Transverse colon (tissue), 4 donors: ENCODE measurements around the gene AGK. TPM values are rescaled to one million over a fixed set of nuclear protein-coding genes. Genes with fewer than 3 reads are reported as not detected.

Experiments
- DNase-seq: peaks from one replicate; pipeline ENCODE4 v3.0.0-alpha.2; 2019
- H3K27ac ChIP-seq, 4 donors: fragments of 200-600 bp; sonication (generic); 2 replicates each; pipeline ENCODE4 v1.5.1; 2016 to 2018; ENCODE audit warnings: inconsistent platforms in 4 of 4
- H3K27me3 ChIP-seq: fragments of 200-600 bp; sonication (generic); 2 replicates; pipeline ENCODE4 v1.5.1; 2017; ENCODE audit warnings: inconsistent platforms
- H3K36me3 ChIP-seq, 4 donors: fragments of 200-600 bp; sonication (generic); 2 replicates each; pipeline ENCODE4 v1.5.1; 2017 to 2019; ENCODE audit warnings: inconsistent platforms in 4 of 4
- H3K4me1 ChIP-seq, 4 donors: fragments of 200-600 bp; sonication (generic); 2 replicates each; pipeline ENCODE4 v1.5.1; 2017 to 2020; ENCODE audit warnings: inconsistent platforms in 4 of 4
- H3K4me3 ChIP-seq, 4 donors: fragments of 200-600 bp; sonication (generic); 1 replicate in 1 of 4; 2 replicates in 3 of 4; pipeline versions ENCODE4 v1.5.1 to v1.6.1; 2017 to 2019; ENCODE audit warnings: inconsistent platforms in 4 of 4
- H3K9me3 ChIP-seq, 2 donors: fragments of 200-600 bp; sonication (generic); 2 replicates each; pipeline ENCODE4 v1.5.1; 2017 to 2019; ENCODE audit warnings: inconsistent platforms in 2 of 2
- EP300 ChIP-seq: sonication (generic); formaldehyde crosslinking; IDR thresholded peaks from one replicate; pipeline ENCODE4 v1.6.1; 2017; ENCODE audit warnings: antibody characterized with exemption, low read depth
- POLR2A ChIP-seq: fragments of 450-650 bp; IDR thresholded peaks from one replicate; pipeline ENCODE4 v1.6.1; 2016; ENCODE audit warnings: antibody characterized with exemption, mild to moderate bottlenecking, moderate library complexity
- POLR2AphosphoS5 ChIP-seq, 3 donors: sonication (generic); formaldehyde crosslinking; IDR thresholded peaks; one replicate each; pipeline ENCODE4 v1.6.1; 2016; ENCODE audit warnings: antibody characterized with exemption in 3 of 3
- WGBS, 2 donors: methylation state at CpG; one replicate each; pipeline ENCODE4 v1.1.5; 2018; ENCODE audit warnings: low coverage in 1 of 2; 5-methylcytosine and 5-hydroxymethylcytosine counted together
- in situ Hi-C, 4 donors: fragments of 200-750 bp; cut with MboI; loops; one replicate each; pipeline versions ENCODE4 v1.15.0 to v1.15.1; 2017; ENCODE audit warnings: low sequenced_read_pairs in 3 of 4, low pct_ligation_motif_present in 1 of 4, low pct_unique_long_range_greater_than_20kb in 1 of 4
- intact Hi-C: fragments of 100-400 bp; cut with DNase I; formaldehyde crosslinking; loops from one replicate; pipeline ENCODE4 v1.15.1; 2023; ENCODE audit warnings: low total_unique reads
- total RNA-seq, 4 donors: library from RNA; depleted of rRNA; stranded (reverse); fragments of >200 nt; gene quantifications; one replicate each; pipeline ENCODE4 v1.1.0, GENCODE V29; 2016
- TF ChIP-seq, protein P1 (sequence below), 5 experiments: fragments of 200-600 bp in 3 of 5; fragments of 450-650 bp in 2 of 5; sonication (generic) in 3 of 5; IDR thresholded peaks; 1 replicate in 2 of 5; 2 replicates in 3 of 5; pipeline ENCODE4 v1.5.1; 2016 to 2017; ENCODE audit warnings: antibody characterized with exemption in 5 of 5, inconsistent platforms in 3 of 5, mild to moderate bottlenecking in 2 of 5, moderate library complexity in 1 of 5

The AGK gene
- total RNA-seq, 4 donors from 2014 or later, result 5.4 to 22.8 (median 19.1) TPM

- peak overlapping the region in 2 of 4 donors; percentile 3 to 10 for H3K27ac ChIP-seq
- intact Hi-C loops (no loop called here), in situ Hi-C loops (no loop called here)
- no peaks in the 10 kb centered on the region for H3K27me3 ChIP-seq
- DNase-seq, result no peak
- no peak overlapping the region for H3K4me3 ChIP-seq
- peaks cover 0 to 7% (median 0%) of the 10 kb centered on the region in 4 donors for H3K4me1 ChIP-seq
- TF ChIP-seq POLR2A, result no peak
- WGBS, 2 donors, result 67 to 81% methylated on average over 5 to 6 of the region's 6 CpGs
- H3K9me3 ChIP-seq, result no peaks in the 10 kb centered on the region
- H3K36me3 ChIP-seq, result no peaks in the 10 kb centered on the region
Observed at GRCh38 chr7:141585592-141586510, 34.6 kb downstream of the AGK start.

DNA sequence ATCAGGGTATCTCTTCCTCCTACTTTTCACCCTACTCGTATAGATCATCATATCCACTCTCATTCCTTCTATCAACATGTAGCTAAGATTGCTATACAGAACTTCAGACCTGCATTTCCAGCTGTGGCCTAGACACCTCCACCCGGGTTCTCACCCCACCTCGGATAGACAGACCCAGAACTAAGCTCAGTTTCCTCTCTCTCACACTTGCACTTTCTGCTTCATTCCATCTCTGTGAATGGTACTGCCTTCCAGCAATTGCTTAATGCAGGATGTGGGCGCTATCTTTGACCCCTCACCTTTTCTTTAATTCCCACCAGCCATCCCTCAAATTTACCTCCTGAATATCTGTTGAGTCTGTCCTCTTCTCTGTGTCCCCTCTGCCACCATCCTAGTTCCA is 35.7 kb downstream of the AGK start:
- WGBS, 2 donors, result 73 to 88% methylated on average over 4 of the region's 4 CpGs
- no peaks in the 10 kb centered on the region for H3K27me3 ChIP-seq
- in situ Hi-C loops, result no loop called here
- no peak overlapping the region for H3K4me3 ChIP-seq
- TF ChIP-seq POLR2A (no peak), EP300 (no peak), POLR2AphosphoS5 (IDR thresholded peaks at IDR 0.05) (no peak)
- TF ChIP-seq, protein P1, sequence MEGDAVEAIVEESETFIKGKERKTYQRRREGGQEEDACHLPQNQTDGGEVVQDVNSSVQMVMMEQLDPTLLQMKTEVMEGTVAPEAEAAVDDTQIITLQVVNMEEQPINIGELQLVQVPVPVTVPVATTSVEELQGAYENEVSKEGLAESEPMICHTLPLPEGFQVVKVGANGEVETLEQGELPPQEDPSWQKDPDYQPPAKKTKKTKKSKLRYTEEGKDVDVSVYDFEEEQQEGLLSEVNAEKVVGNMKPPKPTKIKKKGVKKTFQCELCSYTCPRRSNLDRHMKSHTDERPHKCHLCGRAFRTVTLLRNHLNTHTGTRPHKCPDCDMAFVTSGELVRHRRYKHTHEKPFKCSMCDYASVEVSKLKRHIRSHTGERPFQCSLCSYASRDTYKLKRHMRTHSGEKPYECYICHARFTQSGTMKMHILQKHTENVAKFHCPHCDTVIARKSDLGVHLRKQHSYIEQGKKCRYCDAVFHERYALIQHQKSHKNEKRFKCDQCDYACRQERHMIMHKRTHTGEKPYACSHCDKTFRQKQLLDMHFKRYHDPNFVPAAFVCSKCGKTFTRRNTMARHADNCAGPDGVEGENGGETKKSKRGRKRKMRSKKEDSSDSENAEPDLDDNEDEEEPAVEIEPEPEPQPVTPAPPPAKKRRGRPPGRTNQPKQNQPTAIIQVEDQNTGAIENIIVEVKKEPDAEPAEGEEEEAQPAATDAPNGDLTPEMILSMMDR (IDR thresholded peaks at IDR 0.05), result no peak
- intact Hi-C loops, result no loop called here
- no peaks in the 10 kb centered on the region for H3K9me3 ChIP-seq
- H3K4me1 ChIP-seq, result peaks cover 0 to 7% (median 0%) of the 10 kb centered on the region in 4 donors
- no peaks in the 10 kb centered on the region for H3K36me3 ChIP-seq
- no peak overlapping the region for H3K27ac ChIP-seq
- no peak for DNase-seq

- TF ChIP-seq EP300 (no peak), POLR2A (no peak), POLR2AphosphoS5 (IDR thresholded peaks at IDR 0.05) (no peak)
- TF ChIP-seq, protein P1 (IDR thresholded peaks at IDR 0.05), result no peak
- no peak overlapping the region for H3K4me3 ChIP-seq
- H3K36me3 ChIP-seq, result no peaks in the 10 kb centered on the region
- DNase-seq, result no peak
- intact Hi-C loops (no loop called here), in situ Hi-C loops (no loop called here)
- H3K27me3 ChIP-seq, result no peaks in the 10 kb centered on the region
- peaks cover 0 to 7% (median 0%) of the 10 kb centered on the region in 4 donors for H3K4me1 ChIP-seq
- H3K9me3 ChIP-seq, result no peaks in the 10 kb centered on the region
- WGBS, 2 donors, result 93 to 94% methylated on average over 4 of the region's 4 CpGs
- no peak overlapping the region for H3K27ac ChIP-seq
Observed at GRCh38 chr7:141587304-141587703, 36.1 kb downstream of the AGK start.

- 95% methylated on average over 4 of the region's 4 CpGs for WGBS, 2 donors
- TF ChIP-seq EP300 (no peak), POLR2A (no peak), POLR2AphosphoS5 (IDR thresholded peaks at IDR 0.05) (no peak)
- TF ChIP-seq, protein P1 (IDR thresholded peaks at IDR 0.05), result no peak
Observed at GRCh38 chr7:141588912-141589311, 37.7 kb downstream of the AGK start.

More at GRCh38 chr7:141588912-141589311, 37.7 kb downstream of the AGK start:
- H3K9me3 ChIP-seq, result no peaks in the 10 kb centered on the region
- H3K4me3 ChIP-seq, result no peak overlapping the region
- peaks cover 0 to 7% (median 0%) of the 10 kb centered on the region in 4 donors for H3K4me1 ChIP-seq
- intact Hi-C loops (no loop called here), in situ Hi-C loops (no loop called here)
- H3K36me3 ChIP-seq, result no peaks in the 10 kb centered on the region
- DNase-seq, result no peak
- no peaks in the 10 kb centered on the region for H3K27me3 ChIP-seq
- no peak overlapping the region for H3K27ac ChIP-seq
